Measurements from ENCODE around the gene RPL28.

RPL28 gene

DNA sequence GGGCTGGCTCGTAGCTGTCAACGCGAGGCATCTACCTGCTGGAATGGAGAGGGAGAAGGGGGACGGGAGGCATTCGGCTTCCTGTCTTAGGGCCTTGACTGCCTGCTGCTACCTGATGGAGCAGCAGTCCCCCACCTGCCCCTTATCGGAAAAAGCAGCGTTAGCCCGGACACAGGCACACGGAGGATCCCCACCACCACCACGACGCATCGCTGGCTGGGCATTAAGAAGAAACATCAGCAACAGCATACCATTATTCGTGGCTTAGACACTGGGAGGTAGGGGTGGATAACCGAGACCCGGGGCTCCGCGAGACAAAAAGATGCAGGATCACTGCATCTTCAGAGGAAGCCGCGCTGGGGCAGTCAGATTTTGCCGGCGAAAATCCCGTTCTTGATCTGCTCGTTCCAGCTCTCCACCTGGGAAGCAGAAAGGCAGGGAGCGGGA, 32.4 kb upstream of the RPL28 start:
- Histone ChIP-seq H2AFZ (ENCODE audit: low read depth, low read length) (no peak overlapping the region), H3K36me3 (replicated peaks; ENCODE audit: low read depth, low read length) (no peaks in the 10 kb centered on the region), H3K9me3 (ENCODE audit: insufficient read depth, low read length) (no peaks in the 10 kb centered on the region), H3K4me2 (ENCODE audit: low read length) (no peak overlapping the region), H3K9ac (ENCODE audit: low read length) (no peak overlapping the region), H3K4me3 (ENCODE audit: low read length) (no peak overlapping the region), H3K27me3 (ENCODE audit: low read depth, low read length) (peaks cover 5% of the 10 kb centered on the region; the same call in 1 of the 2 replicates), H3K27ac (ENCODE audit: low read length) (no peak overlapping the region), H3K4me1 (ENCODE audit: low read length) (no peaks in the 10 kb centered on the region), H4K20me1 (ENCODE audit: insufficient read depth, low read length) (0 out of 2 replicates have a peak, but pooled peaks cover 2% of the 10 kb centered on the region), H3K79me2 (ENCODE audit: low read length) (no peaks in the 10 kb centered on the region)
- TF ChIP-seq EZH2phosphoT487 (IDR thresholded peaks at IDR 0.05; ENCODE audit: low read depth) = no peak
- TF ChIP-seq, protein P1, sequence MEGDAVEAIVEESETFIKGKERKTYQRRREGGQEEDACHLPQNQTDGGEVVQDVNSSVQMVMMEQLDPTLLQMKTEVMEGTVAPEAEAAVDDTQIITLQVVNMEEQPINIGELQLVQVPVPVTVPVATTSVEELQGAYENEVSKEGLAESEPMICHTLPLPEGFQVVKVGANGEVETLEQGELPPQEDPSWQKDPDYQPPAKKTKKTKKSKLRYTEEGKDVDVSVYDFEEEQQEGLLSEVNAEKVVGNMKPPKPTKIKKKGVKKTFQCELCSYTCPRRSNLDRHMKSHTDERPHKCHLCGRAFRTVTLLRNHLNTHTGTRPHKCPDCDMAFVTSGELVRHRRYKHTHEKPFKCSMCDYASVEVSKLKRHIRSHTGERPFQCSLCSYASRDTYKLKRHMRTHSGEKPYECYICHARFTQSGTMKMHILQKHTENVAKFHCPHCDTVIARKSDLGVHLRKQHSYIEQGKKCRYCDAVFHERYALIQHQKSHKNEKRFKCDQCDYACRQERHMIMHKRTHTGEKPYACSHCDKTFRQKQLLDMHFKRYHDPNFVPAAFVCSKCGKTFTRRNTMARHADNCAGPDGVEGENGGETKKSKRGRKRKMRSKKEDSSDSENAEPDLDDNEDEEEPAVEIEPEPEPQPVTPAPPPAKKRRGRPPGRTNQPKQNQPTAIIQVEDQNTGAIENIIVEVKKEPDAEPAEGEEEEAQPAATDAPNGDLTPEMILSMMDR (IDR thresholded peaks at IDR 0.05; ENCODE audit: low read depth, low read length) = no peak

DNA sequence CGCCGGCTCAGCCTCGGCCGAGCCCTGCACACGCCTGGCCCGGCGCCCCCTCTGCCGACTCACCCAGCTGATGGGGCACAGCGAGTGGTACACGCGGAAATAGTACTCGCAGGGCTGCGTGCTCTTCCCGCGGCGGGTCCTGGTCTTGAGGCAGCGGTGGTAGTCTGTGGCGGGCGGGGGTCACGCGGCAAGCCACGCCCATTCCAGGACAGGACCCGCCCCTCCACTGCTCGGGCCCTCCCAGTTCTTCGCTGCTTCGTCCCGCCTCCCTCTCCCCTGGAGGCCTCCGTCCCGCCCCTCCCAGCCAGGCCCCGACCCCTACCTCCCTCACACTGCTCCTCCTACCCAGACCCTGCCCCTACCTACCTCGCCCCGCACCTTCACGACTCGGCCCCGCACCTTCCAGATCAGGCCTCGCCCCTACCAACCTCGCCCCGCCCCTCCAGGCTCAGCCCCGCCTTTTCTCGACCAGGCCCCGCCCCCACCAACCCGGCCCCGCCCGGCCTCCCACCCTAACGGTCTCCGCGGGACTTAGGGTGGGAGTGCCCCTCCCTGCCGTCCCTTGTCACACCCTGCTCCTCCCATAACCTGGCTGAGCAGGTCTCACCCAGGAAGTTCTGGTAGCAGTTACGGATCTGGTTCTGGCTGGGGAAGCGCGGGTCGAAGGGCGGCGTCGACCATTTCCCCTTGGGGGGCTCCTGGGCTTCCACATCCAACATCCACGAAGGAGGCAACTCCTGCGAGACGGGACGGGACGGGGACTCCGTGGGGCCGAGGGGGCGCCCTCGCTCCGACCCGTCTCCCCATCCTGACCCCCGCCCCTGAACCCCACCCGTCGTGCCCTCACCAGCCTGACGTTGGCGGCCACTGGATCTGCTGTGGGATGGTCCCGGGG, 31.7 kb upstream of the RPL28 start:
- H3K4me3 ChIP-seq (ENCODE audit: low read length) = no peak overlapping the region
- H3K9ac ChIP-seq (ENCODE audit: low read length) = no peak overlapping the region
- H2AFZ ChIP-seq (ENCODE audit: low read depth, low read length) = no peak overlapping the region
- H3K36me3 ChIP-seq (replicated peaks; ENCODE audit: low read depth, low read length) = no peaks in the 10 kb centered on the region
- H3K4me1 ChIP-seq (ENCODE audit: low read length) = no peaks in the 10 kb centered on the region
- peaks cover 5% of the 10 kb centered on the region; the same call in 1 of the 2 replicates for H3K27me3 ChIP-seq (ENCODE audit: low read depth, low read length)
- no peaks in the 10 kb centered on the region for H3K9me3 ChIP-seq (ENCODE audit: insufficient read depth, low read length)
- no peak overlapping the region for H3K27ac ChIP-seq (ENCODE audit: low read length)
- no peak overlapping the region for H3K4me2 ChIP-seq (ENCODE audit: low read length)
- TF ChIP-seq EZH2phosphoT487 (IDR thresholded peaks at IDR 0.05; ENCODE audit: low read depth) = no peak
- TF ChIP-seq, protein P1 (IDR thresholded peaks at IDR 0.05; ENCODE audit: low read depth, low read length) = no peak
- no peaks in the 10 kb centered on the region for H3K79me2 ChIP-seq (ENCODE audit: low read length)
- no peaks in the 10 kb centered on the region for H4K20me1 ChIP-seq (ENCODE audit: insufficient read depth, low read length)

DNA sequence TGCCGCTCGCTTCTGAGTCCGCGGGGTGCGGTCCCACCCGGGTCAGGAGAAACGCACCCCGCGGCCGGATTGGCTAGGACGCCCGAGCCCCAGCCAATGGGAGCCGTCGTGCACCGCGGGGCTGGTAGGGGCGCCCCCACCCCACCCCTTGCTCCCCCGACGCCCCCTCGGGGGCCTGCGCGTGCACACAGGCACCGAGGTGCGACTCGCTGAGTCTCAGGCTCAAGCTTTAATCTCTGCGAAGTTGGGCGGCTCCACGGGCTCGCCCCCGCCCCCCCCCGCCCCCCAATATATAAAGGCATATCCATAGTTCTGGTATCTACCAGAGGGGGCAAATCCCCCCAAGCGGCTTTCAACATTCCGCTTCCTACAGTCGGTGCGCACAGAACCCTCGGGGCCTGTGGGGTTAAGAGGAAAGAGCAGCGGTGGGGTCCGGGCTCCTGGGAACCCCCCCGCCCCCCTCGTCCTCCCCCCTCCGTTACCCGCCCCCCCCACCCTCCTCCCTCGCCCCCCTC, 31.0 kb upstream of the RPL28 start, which contains the start of gene COX6B2:
Gene COX6B2, minus strand, starts transcription at position 22 of the 515 bp plus-strand sequence. CDS start 198 bp downstream, outside the sequence.
- peaks cover 5% of the 10 kb centered on the region; the same call in 1 of the 2 replicates for H3K27me3 ChIP-seq (ENCODE audit: low read depth, low read length)
- no peak within 1 kb of the TSS for H2AFZ ChIP-seq (ENCODE audit: low read depth, low read length)
- H3K4me2 ChIP-seq (ENCODE audit: low read length) = no peak within 1 kb of the TSS
- TF ChIP-seq, protein P1 (IDR thresholded peaks at IDR 0.05; ENCODE audit: low read depth, low read length) = no peak
- TF ChIP-seq EZH2phosphoT487 (IDR thresholded peaks at IDR 0.05; ENCODE audit: low read depth) = no peak
- H4K20me1 ChIP-seq (ENCODE audit: insufficient read depth, low read length) = no peaks in the 10 kb centered on the region
- H3K4me1 ChIP-seq (ENCODE audit: low read length) = no peaks in the 10 kb centered on the region
- no peak within 1 kb of the TSS for H3K27ac ChIP-seq (ENCODE audit: low read length)
- no peak within 1 kb of the TSS for H3K9ac ChIP-seq (ENCODE audit: low read length)
- H3K4me3 ChIP-seq (ENCODE audit: low read length) = no peak within 1 kb of the TSS
- H3K9me3 ChIP-seq (ENCODE audit: insufficient read depth, low read length) = no peaks in the 10 kb centered on the region
- H3K36me3 ChIP-seq (replicated peaks; ENCODE audit: low read depth, low read length) = no peaks in the 10 kb centered on the region
- no peaks in the 10 kb centered on the region for H3K79me2 ChIP-seq (ENCODE audit: low read length)

DNA sequence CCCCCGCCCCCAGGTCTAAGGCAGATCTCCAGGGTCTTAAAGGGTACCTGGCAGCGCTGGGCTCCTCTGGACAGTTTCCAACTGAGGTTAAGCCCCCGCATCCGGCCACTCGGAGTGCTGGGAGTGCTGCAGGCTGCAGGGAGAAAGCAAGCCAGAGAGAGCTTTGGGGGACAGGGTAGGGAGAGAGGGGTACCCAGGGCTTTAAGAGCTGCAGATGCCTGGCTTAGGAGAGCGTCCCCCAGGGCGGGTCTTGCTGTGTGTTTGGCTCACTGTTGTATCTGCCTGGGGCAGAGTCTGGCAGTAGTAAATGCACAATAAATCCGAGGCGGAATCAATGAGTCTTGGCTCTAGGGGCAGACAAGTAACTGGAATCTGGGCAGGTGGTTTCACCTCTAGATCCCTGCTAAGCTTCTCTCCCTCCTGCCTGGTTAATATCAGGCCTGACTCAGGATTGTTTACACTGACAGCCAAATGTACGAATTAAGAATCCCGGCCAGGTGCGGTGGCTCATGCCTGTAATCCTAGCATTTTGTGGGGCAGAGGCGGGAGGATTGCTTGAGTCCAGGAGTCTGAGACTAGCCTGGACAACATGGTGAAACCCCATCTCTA, 30.4 kb upstream of the RPL28 start:
- Histone ChIP-seq H2AFZ (ENCODE audit: low read depth, low read length) (no peak overlapping the region), H3K4me2 (ENCODE audit: low read length) (no peak overlapping the region), H3K9ac (ENCODE audit: low read length) (no peak overlapping the region)

More for the DNA sequence above, 30.4 kb upstream of the RPL28 start:
- Histone ChIP-seq H3K79me2 (ENCODE audit: low read length) (no peaks in the 10 kb centered on the region), H3K36me3 (replicated peaks; ENCODE audit: low read depth, low read length) (no peaks in the 10 kb centered on the region), H3K27ac (ENCODE audit: low read length) (no peak overlapping the region), H3K9me3 (ENCODE audit: insufficient read depth, low read length) (no peaks in the 10 kb centered on the region), H3K4me1 (ENCODE audit: low read length) (no peaks in the 10 kb centered on the region), H4K20me1 (ENCODE audit: insufficient read depth, low read length) (no peaks in the 10 kb centered on the region), H3K4me3 (ENCODE audit: low read length) (no peak overlapping the region), H3K27me3 (ENCODE audit: low read depth, low read length) (peaks cover 5% of the 10 kb centered on the region; the same call in 1 of the 2 replicates)
- TF ChIP-seq EZH2phosphoT487 (IDR thresholded peaks at IDR 0.05; ENCODE audit: low read depth) = no peak
- TF ChIP-seq, protein P1 (IDR thresholded peaks at IDR 0.05; ENCODE audit: low read depth, low read length) = no peak
